ENCODE results near the gene NOXO1. TPM values are rescaled to one million over a fixed set of nuclear protein-coding genes. Genes with fewer than 3 reads are reported as not detected.

The NOXO1 gene
- polyA plus RNA-seq, 1 of the 3 experiments (the other 2 are of a cell fraction) = 0.21 TPM

DNA sequence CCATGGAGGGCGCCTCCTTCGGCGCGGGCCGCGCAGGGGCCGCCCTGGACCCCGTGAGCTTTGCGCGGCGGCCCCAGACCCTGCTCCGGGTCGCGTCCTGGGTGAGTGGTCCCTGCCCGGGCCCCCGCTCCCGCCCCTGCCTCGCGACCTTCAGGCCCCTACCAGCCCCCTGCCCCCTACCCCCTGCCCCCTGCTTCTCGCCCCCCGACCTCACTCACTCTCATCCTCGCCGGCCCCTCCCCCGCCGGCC is 8.8 kb upstream of the NOXO1 start:
- no peak for DNase-seq
- POLR2A ChIA-PET = interaction anchor here (2.3 kb wide), 1 partner anchor 25 kb away, joined by 8 read pairs; the partner anchor contains the start of gene RPS2
- Histone ChIP-seq H3K27me3 (ENCODE audit: insufficient read depth) (no peaks in the 10 kb centered on the region), H3K36me3 (replicated peaks in 1 of 2; ENCODE audit: control insufficient read depth in 1 of 2, insufficient read depth in 2 of 2, low read length in 1 of 2) (peaks cover 5 to 13% of the 10 kb centered on the region in 2 experiments), H3K79me2 (ENCODE audit: insufficient read depth) (peaks cover 13% of the 10 kb centered on the region; the same call in 1 of the 2 replicates), H2AFZ (ENCODE audit: low read depth) (no peak overlapping the region), H3K9ac (no peak overlapping the region), H3K9me3 (no peaks in the 10 kb centered on the region), H3K4me1 (ENCODE audit: control insufficient read depth in 1 of 2, insufficient read depth in 2 of 2, low read depth in 1 of 2, low read length in 1 of 2) (peaks cover 4 to 24% of the 10 kb centered on the region in 2 experiments; a peak in 2 of 4 replicates), H3K4me3 (ENCODE audit: low read depth in 2 of 2, low read length in 1 of 2) (peak overlapping the region; percentile 62), H3F3A (replicated peaks; ENCODE audit: insufficient read depth) (peaks cover 9% of the 10 kb centered on the region), H3K27ac (ENCODE audit: low read depth in 2 of 2, low read length in 1 of 2) (peak overlapping the region in 1 of 2 experiments; percentile 47; a peak in 1 of 4 replicates), H3K9me2 (no peaks in the 10 kb centered on the region), H3K4me2 (peak overlapping the region; percentile 85; the same call in 1 of the 2 replicates), H4K20me1 (ENCODE audit: insufficient read depth) (no peaks in the 10 kb centered on the region)
- TF ChIP-seq TCF12 (IDR thresholded peaks at IDR 0.05) (no peak), SIN3A (IDR thresholded peaks at IDR 0.05; ENCODE audit: borderline replicate concordance, low read depth, low read length) (no peak), NFIC (IDR thresholded peaks at IDR 0.05; ENCODE audit: borderline replicate concordance) (no peak), RXRA (IDR thresholded peaks at IDR 0.05; ENCODE audit: borderline replicate concordance, low read depth) (no peak), FOXJ3 (CRISPR knock-in tag; IDR thresholded peaks at IDR 0.05) (no peak), SMC3 (IDR thresholded peaks at IDR 0.05; ENCODE audit: low read depth, low read length) (no peak), JUND (IDR thresholded peaks at IDR 0.05) (no peak), RFX5 (IDR thresholded peaks at IDR 0.05; ENCODE audit: low read length) (no peak), EZH2phosphoT487 (IDR thresholded peaks at IDR 0.05; ENCODE audit: borderline replicate concordance, low read depth) (no peak), YY1 (IDR thresholded peaks at IDR 0.05; ENCODE audit: low read depth) (no peak), EP300 (IDR thresholded peaks at IDR 0.05; ENCODE audit: borderline replicate concordance in 1 of 2, low read depth in 1 of 2, low read length in 1 of 2) (no peak)
- TF ChIP-seq, protein P1, sequence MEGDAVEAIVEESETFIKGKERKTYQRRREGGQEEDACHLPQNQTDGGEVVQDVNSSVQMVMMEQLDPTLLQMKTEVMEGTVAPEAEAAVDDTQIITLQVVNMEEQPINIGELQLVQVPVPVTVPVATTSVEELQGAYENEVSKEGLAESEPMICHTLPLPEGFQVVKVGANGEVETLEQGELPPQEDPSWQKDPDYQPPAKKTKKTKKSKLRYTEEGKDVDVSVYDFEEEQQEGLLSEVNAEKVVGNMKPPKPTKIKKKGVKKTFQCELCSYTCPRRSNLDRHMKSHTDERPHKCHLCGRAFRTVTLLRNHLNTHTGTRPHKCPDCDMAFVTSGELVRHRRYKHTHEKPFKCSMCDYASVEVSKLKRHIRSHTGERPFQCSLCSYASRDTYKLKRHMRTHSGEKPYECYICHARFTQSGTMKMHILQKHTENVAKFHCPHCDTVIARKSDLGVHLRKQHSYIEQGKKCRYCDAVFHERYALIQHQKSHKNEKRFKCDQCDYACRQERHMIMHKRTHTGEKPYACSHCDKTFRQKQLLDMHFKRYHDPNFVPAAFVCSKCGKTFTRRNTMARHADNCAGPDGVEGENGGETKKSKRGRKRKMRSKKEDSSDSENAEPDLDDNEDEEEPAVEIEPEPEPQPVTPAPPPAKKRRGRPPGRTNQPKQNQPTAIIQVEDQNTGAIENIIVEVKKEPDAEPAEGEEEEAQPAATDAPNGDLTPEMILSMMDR (IDR thresholded peaks at IDR 0.05) = no peak
- TF ChIP-seq, protein P2, sequence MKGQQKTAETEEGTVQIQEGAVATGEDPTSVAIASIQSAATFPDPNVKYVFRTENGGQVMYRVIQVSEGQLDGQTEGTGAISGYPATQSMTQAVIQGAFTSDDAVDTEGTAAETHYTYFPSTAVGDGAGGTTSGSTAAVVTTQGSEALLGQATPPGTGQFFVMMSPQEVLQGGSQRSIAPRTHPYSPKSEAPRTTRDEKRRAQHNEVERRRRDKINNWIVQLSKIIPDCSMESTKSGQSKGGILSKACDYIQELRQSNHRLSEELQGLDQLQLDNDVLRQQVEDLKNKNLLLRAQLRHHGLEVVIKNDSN (IDR thresholded peaks at IDR 0.05; ENCODE audit: borderline replicate concordance, low read depth) = no peak
- TF ChIP-seq, protein P3, sequence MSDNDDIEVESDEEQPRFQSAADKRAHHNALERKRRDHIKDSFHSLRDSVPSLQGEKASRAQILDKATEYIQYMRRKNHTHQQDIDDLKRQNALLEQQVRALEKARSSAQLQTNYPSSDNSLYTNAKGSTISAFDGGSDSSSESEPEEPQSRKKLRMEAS (IDR thresholded peaks at IDR 0.05; ENCODE audit: low read depth) = no peak
- TF ChIP-seq, protein P4, sequence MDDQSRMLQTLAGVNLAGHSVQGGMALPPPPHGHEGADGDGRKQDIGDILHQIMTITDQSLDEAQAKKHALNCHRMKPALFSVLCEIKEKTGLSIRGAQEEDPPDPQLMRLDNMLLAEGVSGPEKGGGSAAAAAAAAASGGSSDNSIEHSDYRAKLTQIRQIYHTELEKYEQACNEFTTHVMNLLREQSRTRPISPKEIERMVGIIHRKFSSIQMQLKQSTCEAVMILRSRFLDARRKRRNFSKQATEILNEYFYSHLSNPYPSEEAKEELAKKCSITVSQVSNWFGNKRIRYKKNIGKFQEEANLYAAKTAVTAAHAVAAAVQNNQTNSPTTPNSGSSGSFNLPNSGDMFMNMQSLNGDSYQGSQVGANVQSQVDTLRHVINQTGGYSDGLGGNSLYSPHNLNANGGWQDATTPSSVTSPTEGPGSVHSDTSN (IDR thresholded peaks at IDR 0.05) = no peak
- CTCF ChIA-PET = interaction anchor here (1.3 to 12.9 kb wide), 3 partner anchors 9 to 19 kb away, joined by 4 to 108 read pairs (median 4); no protein-coding TSS in a partner anchor
- WGBS (ENCODE audit: low lambda C conversion rate) = 0% methylated on average over 9 of the region's 25 CpGs
